ENCODE results near the gene PVALB. TPM values are rescaled to one million over a fixed set of nuclear protein-coding genes. Genes with fewer than 3 reads are reported as not detected.

PVALB gene
- total RNA-seq, 1 experiment from 2014 or later, result not detected

DNA sequence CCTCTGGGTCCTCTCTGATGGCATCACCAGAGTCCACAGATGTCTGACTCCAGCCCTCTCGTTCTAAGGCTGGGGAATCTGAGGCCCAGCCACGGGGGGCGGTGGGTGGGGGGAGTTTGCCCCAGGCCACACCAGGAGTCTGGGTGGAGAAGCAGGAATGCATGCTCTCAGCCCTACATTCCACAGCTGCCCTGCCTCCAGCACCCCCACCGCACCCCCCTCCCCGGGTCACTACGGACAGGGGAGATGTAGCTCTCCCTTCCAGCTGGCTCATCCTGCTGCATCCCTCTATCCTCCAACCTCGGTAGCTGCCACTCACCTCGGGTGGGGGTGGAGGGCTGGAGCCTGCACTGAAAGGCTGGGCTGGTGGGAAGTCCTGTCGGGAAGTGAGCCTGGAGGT is 2.3 kb upstream of the PVALB start:
- Histone ChIP-seq H3K27me3 (ENCODE audit: insufficient read depth, low read length) (peaks cover 18% of the 10 kb centered on the region), H4K20me1 (ENCODE audit: insufficient read depth) (no peaks in the 10 kb centered on the region), H3K27ac (ENCODE audit: low read depth, low read length) (no peak overlapping the region), H3K4me2 (ENCODE audit: low read length) (no peak overlapping the region), H3K36me3 (ENCODE audit: control insufficient read depth in 1 of 2, insufficient read depth in 2 of 2, low read length in 2 of 2) (no peaks in the 10 kb centered on the region), H3K4me3 (replicated peaks in 1 of 2; ENCODE audit: low read depth in 1 of 2, low read length in 2 of 2) (no peak overlapping the region), H3K9me3 (ENCODE audit: control insufficient read depth in 1 of 2, insufficient read depth in 1 of 2, low read depth in 1 of 2, low read length in 2 of 2) (no peaks in the 10 kb centered on the region), H3K79me2 (ENCODE audit: insufficient read depth, low read length) (no peaks in the 10 kb centered on the region), H3K4me1 (ENCODE audit: control insufficient read depth in 1 of 2, insufficient read depth in 2 of 2, low read length in 2 of 2) (no peaks in the 10 kb centered on the region), H3K9ac (ENCODE audit: low read length) (no peak overlapping the region), H3K9me2 (ENCODE audit: insufficient read depth) (no peaks in the 10 kb centered on the region), H2AFZ (ENCODE audit: low read depth, low read length, poor library complexity, severe bottlenecking) (no peak overlapping the region)
- no peak for DNase-seq (ENCODE audit: low read depth, low spot score)
- intact Hi-C loops (cut with micrococcal nuclease), result no loop called here
- CTCF ChIA-PET, result interaction anchor here (1.4 kb wide), 1 partner anchor 37 kb away, joined by 4 read pairs; no protein-coding TSS in a partner anchor
- POLR2A ChIA-PET, result no interaction called here
- ATAC-seq, result no peak
- TF ChIP-seq POLR2AphosphoS5 (IDR thresholded peaks at IDR 0.05; ENCODE audit: low read depth, low read length), result no peak
- TF ChIP-seq, protein P1, sequence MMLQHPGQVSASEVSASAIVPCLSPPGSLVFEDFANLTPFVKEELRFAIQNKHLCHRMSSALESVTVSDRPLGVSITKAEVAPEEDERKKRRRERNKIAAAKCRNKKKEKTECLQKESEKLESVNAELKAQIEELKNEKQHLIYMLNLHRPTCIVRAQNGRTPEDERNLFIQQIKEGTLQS (IDR thresholded peaks at IDR 0.05), result no peak
- TF ChIP-seq, protein P2, sequence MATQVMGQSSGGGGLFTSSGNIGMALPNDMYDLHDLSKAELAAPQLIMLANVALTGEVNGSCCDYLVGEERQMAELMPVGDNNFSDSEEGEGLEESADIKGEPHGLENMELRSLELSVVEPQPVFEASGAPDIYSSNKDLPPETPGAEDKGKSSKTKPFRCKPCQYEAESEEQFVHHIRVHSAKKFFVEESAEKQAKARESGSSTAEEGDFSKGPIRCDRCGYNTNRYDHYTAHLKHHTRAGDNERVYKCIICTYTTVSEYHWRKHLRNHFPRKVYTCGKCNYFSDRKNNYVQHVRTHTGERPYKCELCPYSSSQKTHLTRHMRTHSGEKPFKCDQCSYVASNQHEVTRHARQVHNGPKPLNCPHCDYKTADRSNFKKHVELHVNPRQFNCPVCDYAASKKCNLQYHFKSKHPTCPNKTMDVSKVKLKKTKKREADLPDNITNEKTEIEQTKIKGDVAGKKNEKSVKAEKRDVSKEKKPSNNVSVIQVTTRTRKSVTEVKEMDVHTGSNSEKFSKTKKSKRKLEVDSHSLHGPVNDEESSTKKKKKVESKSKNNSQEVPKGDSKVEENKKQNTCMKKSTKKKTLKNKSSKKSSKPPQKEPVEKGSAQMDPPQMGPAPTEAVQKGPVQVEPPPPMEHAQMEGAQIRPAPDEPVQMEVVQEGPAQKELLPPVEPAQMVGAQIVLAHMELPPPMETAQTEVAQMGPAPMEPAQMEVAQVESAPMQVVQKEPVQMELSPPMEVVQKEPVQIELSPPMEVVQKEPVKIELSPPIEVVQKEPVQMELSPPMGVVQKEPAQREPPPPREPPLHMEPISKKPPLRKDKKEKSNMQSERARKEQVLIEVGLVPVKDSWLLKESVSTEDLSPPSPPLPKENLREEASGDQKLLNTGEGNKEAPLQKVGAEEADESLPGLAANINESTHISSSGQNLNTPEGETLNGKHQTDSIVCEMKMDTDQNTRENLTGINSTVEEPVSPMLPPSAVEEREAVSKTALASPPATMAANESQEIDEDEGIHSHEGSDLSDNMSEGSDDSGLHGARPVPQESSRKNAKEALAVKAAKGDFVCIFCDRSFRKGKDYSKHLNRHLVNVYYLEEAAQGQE (IDR thresholded peaks at IDR 0.05; ENCODE audit: low read depth), result no peak
- no peak for TF ChIP-seq SRF (IDR thresholded peaks at IDR 0.05; ENCODE audit: low read depth)
- BruUV-seq (replicated peaks), result no TSS peak
- RAD21 ChIA-PET (ENCODE audit: low non-redundant PET in 1 of 2, low total read pairs in 2 of 2, uncharacterized antibody in 2 of 2, unreplicated experiment in 2 of 2), result no interaction called here

DNA sequence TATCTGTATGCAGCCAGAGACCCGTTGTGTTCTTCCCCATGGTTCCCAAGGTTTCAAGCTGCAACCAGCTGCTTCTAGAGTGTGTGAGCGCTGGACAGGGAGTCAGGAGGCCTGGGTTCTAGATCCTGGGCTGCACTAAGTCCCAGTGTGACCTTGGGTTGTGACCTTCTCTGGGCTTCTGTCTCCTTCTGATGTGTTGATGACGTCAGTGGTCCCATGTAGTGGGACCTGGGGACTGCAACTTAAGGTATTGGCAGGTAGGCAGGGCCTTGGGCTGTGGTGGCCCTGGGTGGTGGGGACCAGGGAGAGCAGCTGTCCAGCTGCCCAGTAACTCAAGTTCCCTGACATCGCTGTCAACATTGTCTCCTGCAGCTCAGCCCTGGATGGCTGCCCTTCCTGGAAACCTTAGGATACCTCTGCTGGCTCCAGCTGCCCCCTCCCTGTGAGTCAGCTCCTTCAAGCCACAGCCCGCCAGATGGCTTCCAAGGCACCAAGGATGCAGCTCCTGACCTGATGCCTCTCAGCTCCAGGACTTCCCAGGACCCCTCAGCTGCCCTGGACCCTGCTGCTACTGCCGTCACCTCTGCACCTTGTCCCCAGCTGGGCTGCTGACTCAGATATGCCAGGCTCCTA is 1.3 kb upstream of the PVALB start:
- Histone ChIP-seq H3K27me3 (ENCODE audit: insufficient read depth, low read length) (peaks cover 24% of the 10 kb centered on the region), H3K36me3 (ENCODE audit: control insufficient read depth in 1 of 2, insufficient read depth in 2 of 2, low read length in 2 of 2) (no peaks in the 10 kb centered on the region), H3K79me2 (ENCODE audit: insufficient read depth, low read length) (no peaks in the 10 kb centered on the region), H3K4me1 (ENCODE audit: control insufficient read depth in 1 of 2, insufficient read depth in 2 of 2, low read length in 2 of 2) (no peaks in the 10 kb centered on the region), H3K9ac (ENCODE audit: low read length) (no peak overlapping the region), H3K27ac (ENCODE audit: low read depth, low read length) (no peak overlapping the region), H3K4me3 (replicated peaks in 1 of 2; ENCODE audit: low read depth in 1 of 2, low read length in 2 of 2) (no peak overlapping the region), H3K9me2 (ENCODE audit: insufficient read depth) (no peaks in the 10 kb centered on the region), H4K20me1 (ENCODE audit: insufficient read depth) (no peaks in the 10 kb centered on the region), H3K4me2 (ENCODE audit: low read length) (no peak overlapping the region), H3K9me3 (ENCODE audit: control insufficient read depth in 1 of 2, insufficient read depth in 1 of 2, low read depth in 1 of 2, low read length in 2 of 2) (no peaks in the 10 kb centered on the region), H2AFZ (ENCODE audit: low read depth, low read length, poor library complexity, severe bottlenecking) (no peak overlapping the region)
- POLR2A ChIA-PET, result no interaction called here
- CTCF ChIA-PET, result interaction anchor here (1.4 kb wide), 1 partner anchor 38 kb away, joined by 4 read pairs; no protein-coding TSS in a partner anchor
- intact Hi-C loops (cut with micrococcal nuclease), result no loop called here
- RAD21 ChIA-PET (ENCODE audit: low non-redundant PET in 1 of 2, low total read pairs in 2 of 2, uncharacterized antibody in 2 of 2, unreplicated experiment in 2 of 2), result no interaction called here
- ATAC-seq (no peak), DNase-seq (ENCODE audit: low read depth, low spot score) (no peak)
- no TSS peak for BruUV-seq (replicated peaks)
- no peak for TF ChIP-seq CEBPB (IDR thresholded peaks at IDR 0.05; ENCODE audit: low read depth)
- TF ChIP-seq ZFX (IDR thresholded peaks at IDR 0.05), result no peak
- TF ChIP-seq JUND (IDR thresholded peaks at IDR 0.05), result no peak

Measured in HCT116 (cell line).